GM23338 (cell line): ENCODE results near the gene ERVV-1. TPM values are rescaled to one million over a fixed set of nuclear protein-coding genes. Genes with fewer than 3 reads are reported as not detected.

ENCODE experiments used
- ATAC-seq: fragments of 200-7000 bp; cut with Tn5 transposase; 3 replicates; pipeline ENCODE4 v1.9.1; 2020
- DNase-seq: peaks from one replicate; pipeline ENCODE4 v3.0.0-alpha.2; 2015; ENCODE audit warnings: low spot score
- H2AFZ ChIP-seq: fragments of 200-600 bp; sonication (generic); 2 replicates; pipeline ENCODE4 v1.8.0; 2016; ENCODE audit warnings: antibody characterized with exemption, mild to moderate bottlenecking, moderate library complexity
- H3F3A ChIP-seq: fragments of 200-600 bp; sonication (generic); replicated peaks from 2 replicates; pipeline ENCODE4 v1.8.0; 2017; ENCODE audit warnings: antibody characterized with exemption, mixed run types, low read depth
- H3K27ac ChIP-seq: fragments of 200-600 bp; sonication (generic); 2 replicates; pipeline ENCODE4 v1.6.1; 2016; ENCODE audit warnings: low read depth
- H3K27me3 ChIP-seq: fragments of 200-600 bp; sonication (generic); 2 replicates; pipeline ENCODE4 v1.8.0; 2016; ENCODE audit warnings: mild to moderate bottlenecking, mixed run types, moderate library complexity; ENCODE audit not compliant: insufficient read depth
- H3K36me3 ChIP-seq: fragments of 200-600 bp; sonication (generic); 2 replicates; pipeline ENCODE4 v1.8.0; 2016; ENCODE audit warnings: mild to moderate bottlenecking; ENCODE audit not compliant: insufficient read depth
- H3K4me1 ChIP-seq: fragments of 200-600 bp; sonication (generic); 2 replicates; pipeline ENCODE4 v1.8.0; 2016; ENCODE audit warnings: mild to moderate bottlenecking, moderate library complexity; ENCODE audit not compliant: insufficient read depth
- H3K4me2 ChIP-seq: fragments of 200-600 bp; sonication (generic); 2 replicates; pipeline ENCODE4 v1.7.1; 2017; ENCODE audit warnings: mixed run types
- H3K4me3 ChIP-seq: fragments of 200-600 bp; sonication (generic); 2 replicates; pipeline ENCODE4 v1.6.1; 2016; ENCODE audit warnings: mixed run types
- H3K79me2 ChIP-seq: fragments of 200-600 bp; sonication (generic); replicated peaks from 2 replicates; pipeline ENCODE4 v1.8.0; 2017; ENCODE audit warnings: mild to moderate bottlenecking; ENCODE audit not compliant: insufficient read depth
- H3K9me2 ChIP-seq: fragments of 200-600 bp; sonication (generic); 2 replicates; pipeline ENCODE4 v1.8.0; 2017; ENCODE audit not compliant: insufficient read depth
- H4K20me1 ChIP-seq: fragments of 200-600 bp; sonication (generic); replicated peaks from 2 replicates; pipeline ENCODE4 v1.8.0; 2017; ENCODE audit warnings: mild to moderate bottlenecking; ENCODE audit not compliant: insufficient read depth
- H3K27ac Mint-ChIP-seq: 2 replicates; pipeline ENCODE4 v1.8.0; 2020; ENCODE audit warnings: inconsistent platforms, mild to moderate bottlenecking, moderate library complexity, mixed read lengths
- H3K27me3 Mint-ChIP-seq: 3 replicates; pipeline ENCODE4 v1.8.0; 2022; ENCODE audit warnings: low read depth, mild to moderate bottlenecking, moderate library complexity, mixed read lengths, inconsistent platforms; ENCODE audit not compliant: insufficient read depth, poor library complexity
- H3K36me3 Mint-ChIP-seq: 3 replicates; pipeline ENCODE4 v1.8.0; 2021; ENCODE audit warnings: low read depth, mild to moderate bottlenecking, inconsistent platforms, moderate library complexity, mixed read lengths
- H3K4me1 Mint-ChIP-seq: 3 replicates; pipeline ENCODE4 v1.8.0; 2020; ENCODE audit warnings: mild to moderate bottlenecking, inconsistent platforms, mixed read lengths
- H3K4me3 Mint-ChIP-seq: 3 replicates; pipeline ENCODE4 v1.8.0; 2021; ENCODE audit warnings: moderate library complexity, mild to moderate bottlenecking, inconsistent platforms, mixed read lengths
- H3K9me3 Mint-ChIP-seq: 3 replicates; pipeline ENCODE4 v1.8.0; 2020; ENCODE audit warnings: moderate library complexity, mild to moderate bottlenecking, inconsistent platforms, mixed read lengths
- CREB1 ChIP-seq: fragments of 250-450 bp; sonication (Bioruptor Pico); IDR thresholded peaks from 2 replicates; pipeline ENCODE4 v1.5.0; 2020; ENCODE audit warnings: low read depth, mild to moderate bottlenecking, moderate library complexity
- EZH2phosphoT487 ChIP-seq: fragments of 200-600 bp; sonication (generic); IDR thresholded peaks from one replicate; pipeline ENCODE4 v1.8.1; 2018; ENCODE audit warnings: antibody characterized with exemption; ENCODE audit not compliant: unreplicated experiment
- POLR2AphosphoS5 ChIP-seq: IDR thresholded peaks from 2 replicates; pipeline ENCODE4 v1.6.1; 2016; ENCODE audit warnings: antibody characterized with exemption, low read depth
- STAT1 ChIP-seq: IDR thresholded peaks from one replicate; pipeline ENCODE4 v1.6.1; 2016; ENCODE audit warnings: antibody characterized with exemption; ENCODE audit not compliant: unreplicated experiment
- polyA plus RNA-seq: library from polyadenylated mRNA; unstranded; fragments of >200 nt; fragmentation: Nextera tagmentation; extraction: Ambion mirVana; gene quantifications from 2 replicates; pipeline ENCODE4 v1.2.1, GENCODE V29; 2016
- total RNA-seq: library from RNA; depleted of rRNA; stranded (reverse); fragments of >200 nt; shearing (Covaris generic); gene quantifications from 2 replicates; pipeline ENCODE4 v1.2.3, GENCODE V29; 2014
- TF ChIP-seq, protein P1 (sequence below): fragments of 250-450 bp; sonication (Bioruptor Pico); IDR thresholded peaks from 2 replicates; pipeline ENCODE4 v1.5.0; 2020; ENCODE audit warnings: mild to moderate bottlenecking, moderate library complexity
- TF ChIP-seq, protein P2 (sequence below): IDR thresholded peaks from 2 replicates; pipeline ENCODE4 v1.6.1; 2016; ENCODE audit warnings: antibody characterized with exemption

The ERVV-1 gene
- total and polyA plus RNA-seq, 2 experiments from 2014 or later = 0.21 to 0.23 TPM

DNA sequence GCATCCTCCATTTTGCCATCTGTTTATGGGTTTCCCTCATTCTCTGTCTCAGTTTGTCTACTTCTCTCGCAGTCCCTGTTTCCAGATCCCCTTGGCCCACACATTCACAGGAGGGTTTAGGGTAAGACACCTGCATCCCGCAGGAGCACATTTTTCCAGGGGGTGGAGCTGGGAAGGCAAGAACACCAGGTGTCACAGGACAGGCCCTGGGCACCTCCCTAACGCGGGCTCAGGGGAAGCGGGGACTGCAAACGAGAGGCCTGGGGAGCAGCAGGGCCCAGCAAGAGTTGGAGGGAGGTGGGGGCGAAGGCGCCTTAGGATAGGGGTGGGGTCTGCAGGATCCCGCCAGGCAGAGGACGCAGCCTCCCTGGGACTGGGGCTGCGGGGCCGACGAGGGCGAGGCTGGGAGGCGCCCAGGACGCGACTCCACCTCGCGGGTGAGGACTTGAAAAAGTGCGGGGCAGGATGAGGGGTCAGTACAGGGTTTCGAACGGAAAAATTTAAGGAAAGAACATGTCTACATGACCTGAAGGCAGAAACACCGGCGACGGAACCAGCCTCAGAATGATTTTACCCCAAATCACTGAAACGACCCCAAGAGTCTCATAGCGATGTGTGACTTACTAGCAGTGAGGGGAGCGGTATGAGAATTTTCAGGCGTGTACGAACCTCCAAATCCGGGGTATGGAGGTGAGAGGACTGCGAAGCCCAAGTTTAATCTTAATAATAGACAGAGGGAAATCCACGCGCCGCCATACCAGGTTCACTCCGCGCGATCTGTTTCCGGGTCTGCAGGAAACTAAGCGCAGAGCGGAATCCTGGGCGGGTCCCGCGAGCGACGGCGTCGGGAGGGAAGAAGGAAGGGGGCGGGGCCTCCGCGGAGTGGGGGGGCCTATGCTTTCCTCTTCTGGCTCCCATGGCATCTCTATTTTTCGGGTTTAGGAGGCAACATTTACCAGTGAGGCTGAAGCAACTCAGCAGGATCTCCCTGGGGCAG is 23.7 kb downstream of the ERVV-1 start:
- Mint-ChIP-seq H3K4me1 (peaks cover 4% of the 10 kb centered on the region), H3K9me3 (peaks cover 13% of the 10 kb centered on the region; the same call in 2 of the 3 replicates), H3K27me3 (peaks cover 10% of the 10 kb centered on the region), H3K4me3 (peak overlapping the region; percentile 80), H3K27ac (no peak overlapping the region), H3K36me3 (peaks cover 3% of the 10 kb centered on the region; the same call in 2 of the 3 replicates)
- Histone ChIP-seq H3K4me3 (peak overlapping the region; percentile 95), H2AFZ (peak overlapping the region; percentile 100), H3K27me3 (peaks cover 17% of the 10 kb centered on the region), H3K9me2 (no peaks in the 10 kb centered on the region; the same call in 1 of the 2 replicates), H3K36me3 (no peaks in the 10 kb centered on the region; the same call in 1 of the 2 replicates), H3K4me1 (peaks cover 8% of the 10 kb centered on the region), H4K20me1 (no peaks in the 10 kb centered on the region), H3K27ac (no peak overlapping the region), H3K79me2 (no peaks in the 10 kb centered on the region), H3F3A (peaks cover 10% of the 10 kb centered on the region), H3K4me2 (peak overlapping the region; percentile 95)
- DNase-seq (peak; percentile 87), ATAC-seq (peak; percentile 90)
- TF ChIP-seq, protein P1, sequence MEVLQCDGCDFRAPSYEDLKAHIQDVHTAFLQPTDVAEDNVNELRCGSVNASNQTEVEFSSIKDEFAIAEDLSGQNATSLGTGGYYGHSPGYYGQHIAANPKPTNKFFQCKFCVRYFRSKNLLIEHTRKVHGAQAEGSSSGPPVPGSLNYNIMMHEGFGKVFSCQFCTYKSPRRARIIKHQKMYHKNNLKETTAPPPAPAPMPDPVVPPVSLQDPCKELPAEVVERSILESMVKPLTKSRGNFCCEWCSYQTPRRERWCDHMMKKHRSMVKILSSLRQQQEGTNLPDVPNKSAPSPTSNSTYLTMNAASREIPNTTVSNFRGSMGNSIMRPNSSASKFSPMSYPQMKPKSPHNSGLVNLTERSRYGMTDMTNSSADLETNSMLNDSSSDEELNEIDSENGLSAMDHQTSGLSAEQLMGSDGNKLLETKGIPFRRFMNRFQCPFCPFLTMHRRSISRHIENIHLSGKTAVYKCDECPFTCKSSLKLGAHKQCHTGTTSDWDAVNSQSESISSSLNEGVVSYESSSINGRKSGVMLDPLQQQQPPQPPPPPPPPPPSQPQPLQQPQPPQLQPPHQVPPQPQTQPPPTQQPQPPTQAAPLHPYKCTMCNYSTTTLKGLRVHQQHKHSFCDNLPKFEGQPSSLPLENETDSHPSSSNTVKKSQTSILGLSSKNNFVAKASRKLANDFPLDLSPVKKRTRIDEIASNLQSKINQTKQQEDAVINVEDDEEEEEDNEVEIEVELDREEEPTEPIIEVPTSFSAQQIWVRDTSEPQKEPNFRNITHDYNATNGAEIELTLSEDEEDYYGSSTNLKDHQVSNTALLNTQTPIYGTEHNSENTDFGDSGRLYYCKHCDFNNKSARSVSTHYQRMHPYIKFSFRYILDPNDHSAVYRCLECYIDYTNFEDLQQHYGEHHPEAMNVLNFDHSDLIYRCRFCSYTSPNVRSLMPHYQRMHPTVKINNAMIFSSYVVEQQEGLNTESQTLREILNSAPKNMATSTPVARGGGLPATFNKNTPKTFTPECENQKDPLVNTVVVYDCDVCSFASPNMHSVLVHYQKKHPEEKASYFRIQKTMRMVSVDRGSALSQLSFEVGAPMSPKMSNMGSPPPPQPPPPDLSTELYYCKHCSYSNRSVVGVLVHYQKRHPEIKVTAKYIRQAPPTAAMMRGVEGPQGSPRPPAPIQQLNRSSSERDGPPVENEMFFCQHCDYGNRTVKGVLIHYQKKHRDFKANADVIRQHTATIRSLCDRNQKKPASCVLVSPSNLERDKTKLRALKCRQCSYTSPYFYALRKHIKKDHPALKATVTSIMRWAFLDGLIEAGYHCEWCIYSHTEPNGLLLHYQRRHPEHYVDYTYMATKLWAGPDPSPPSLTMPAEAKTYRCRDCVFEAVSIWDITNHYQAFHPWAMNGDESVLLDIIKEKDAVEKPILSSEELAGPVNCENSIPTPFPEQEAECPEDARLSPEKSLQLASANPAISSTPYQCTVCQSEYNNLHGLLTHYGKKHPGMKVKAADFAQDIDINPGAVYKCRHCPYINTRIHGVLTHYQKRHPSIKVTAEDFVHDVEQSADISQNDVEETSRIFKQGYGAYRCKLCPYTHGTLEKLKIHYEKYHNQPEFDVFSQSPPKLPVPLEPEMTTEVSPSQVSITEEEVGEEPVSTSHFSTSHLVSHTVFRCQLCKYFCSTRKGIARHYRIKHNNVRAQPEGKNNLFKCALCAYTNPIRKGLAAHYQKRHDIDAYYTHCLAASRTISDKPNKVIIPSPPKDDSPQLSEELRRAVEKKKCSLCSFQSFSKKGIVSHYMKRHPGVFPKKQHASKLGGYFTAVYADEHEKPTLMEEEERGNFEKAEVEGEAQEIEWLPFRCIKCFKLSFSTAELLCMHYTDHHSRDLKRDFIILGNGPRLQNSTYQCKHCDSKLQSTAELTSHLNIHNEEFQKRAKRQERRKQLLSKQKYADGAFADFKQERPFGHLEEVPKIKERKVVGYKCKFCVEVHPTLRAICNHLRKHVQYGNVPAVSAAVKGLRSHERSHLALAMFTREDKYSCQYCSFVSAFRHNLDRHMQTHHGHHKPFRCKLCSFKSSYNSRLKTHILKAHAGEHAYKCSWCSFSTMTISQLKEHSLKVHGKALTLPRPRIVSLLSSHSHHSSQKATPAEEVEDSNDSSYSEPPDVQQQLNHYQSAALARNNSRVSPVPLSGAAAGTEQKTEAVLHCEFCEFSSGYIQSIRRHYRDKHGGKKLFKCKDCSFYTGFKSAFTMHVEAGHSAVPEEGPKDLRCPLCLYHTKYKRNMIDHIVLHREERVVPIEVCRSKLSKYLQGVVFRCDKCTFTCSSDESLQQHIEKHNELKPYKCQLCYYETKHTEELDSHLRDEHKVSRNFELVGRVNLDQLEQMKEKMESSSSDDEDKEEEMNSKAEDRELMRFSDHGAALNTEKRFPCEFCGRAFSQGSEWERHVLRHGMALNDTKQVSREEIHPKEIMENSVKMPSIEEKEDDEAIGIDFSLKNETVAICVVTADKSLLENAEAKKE (CRISPR knock-in tag) = no peak
- peak; percentile 78 for TF ChIP-seq POLR2AphosphoS5
- no peak for TF ChIP-seq CREB1 (CRISPR knock-in tag)
- TF ChIP-seq, protein P2, sequence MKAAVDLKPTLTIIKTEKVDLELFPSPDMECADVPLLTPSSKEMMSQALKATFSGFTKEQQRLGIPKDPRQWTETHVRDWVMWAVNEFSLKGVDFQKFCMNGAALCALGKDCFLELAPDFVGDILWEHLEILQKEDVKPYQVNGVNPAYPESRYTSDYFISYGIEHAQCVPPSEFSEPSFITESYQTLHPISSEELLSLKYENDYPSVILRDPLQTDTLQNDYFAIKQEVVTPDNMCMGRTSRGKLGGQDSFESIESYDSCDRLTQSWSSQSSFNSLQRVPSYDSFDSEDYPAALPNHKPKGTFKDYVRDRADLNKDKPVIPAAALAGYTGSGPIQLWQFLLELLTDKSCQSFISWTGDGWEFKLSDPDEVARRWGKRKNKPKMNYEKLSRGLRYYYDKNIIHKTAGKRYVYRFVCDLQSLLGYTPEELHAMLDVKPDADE = no peak
- no peak for TF ChIP-seq EZH2phosphoT487
- TF ChIP-seq STAT1 = no peak
